ENCODE results near the gene RNF220.

DNA sequence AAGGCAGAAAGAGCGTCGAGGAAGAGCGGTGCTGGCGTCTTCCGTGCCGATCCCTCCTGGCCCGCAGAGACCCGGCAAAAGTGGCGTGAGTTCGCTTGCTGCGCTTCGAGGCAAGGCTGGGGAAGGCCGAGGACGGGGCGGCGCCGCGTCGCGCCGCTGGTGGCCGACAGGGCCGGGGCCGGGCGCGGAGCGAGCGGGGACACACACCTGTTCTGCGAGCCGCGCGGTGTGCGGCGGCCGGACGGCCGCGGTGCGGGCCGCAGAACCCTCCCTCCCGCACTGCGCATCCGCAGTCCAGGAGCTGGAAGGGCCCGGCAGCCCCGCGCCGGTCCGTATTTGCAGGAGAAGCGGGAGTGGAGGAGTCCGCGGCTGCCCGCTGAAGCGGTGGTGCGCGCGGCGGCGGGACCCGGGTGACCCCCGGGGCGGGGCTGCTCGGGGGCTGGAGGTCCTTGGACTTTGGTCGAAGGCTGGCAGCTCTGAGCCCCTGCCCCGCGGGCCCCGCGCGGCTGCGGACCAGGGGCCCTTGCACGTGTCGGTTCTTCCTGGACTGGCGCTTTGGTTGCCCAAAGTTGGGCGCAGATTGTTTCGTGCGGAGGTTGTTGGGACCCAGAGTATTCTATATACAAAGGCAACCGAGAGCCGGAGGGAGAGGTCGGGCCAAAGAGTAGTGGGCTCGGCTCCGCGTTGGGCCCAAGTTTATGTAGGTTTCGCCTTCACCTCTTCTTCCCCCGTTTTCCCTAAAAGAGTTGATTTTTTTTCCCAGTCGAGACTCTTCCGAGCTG lies 2.6 kb downstream of the RNF220 start:
- TF ChIP-seq, protein P1, sequence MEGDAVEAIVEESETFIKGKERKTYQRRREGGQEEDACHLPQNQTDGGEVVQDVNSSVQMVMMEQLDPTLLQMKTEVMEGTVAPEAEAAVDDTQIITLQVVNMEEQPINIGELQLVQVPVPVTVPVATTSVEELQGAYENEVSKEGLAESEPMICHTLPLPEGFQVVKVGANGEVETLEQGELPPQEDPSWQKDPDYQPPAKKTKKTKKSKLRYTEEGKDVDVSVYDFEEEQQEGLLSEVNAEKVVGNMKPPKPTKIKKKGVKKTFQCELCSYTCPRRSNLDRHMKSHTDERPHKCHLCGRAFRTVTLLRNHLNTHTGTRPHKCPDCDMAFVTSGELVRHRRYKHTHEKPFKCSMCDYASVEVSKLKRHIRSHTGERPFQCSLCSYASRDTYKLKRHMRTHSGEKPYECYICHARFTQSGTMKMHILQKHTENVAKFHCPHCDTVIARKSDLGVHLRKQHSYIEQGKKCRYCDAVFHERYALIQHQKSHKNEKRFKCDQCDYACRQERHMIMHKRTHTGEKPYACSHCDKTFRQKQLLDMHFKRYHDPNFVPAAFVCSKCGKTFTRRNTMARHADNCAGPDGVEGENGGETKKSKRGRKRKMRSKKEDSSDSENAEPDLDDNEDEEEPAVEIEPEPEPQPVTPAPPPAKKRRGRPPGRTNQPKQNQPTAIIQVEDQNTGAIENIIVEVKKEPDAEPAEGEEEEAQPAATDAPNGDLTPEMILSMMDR (IDR thresholded peaks at IDR 0.05): no peak
- TF ChIP-seq POLR2A (IDR thresholded peaks at IDR 0.05): no peak

Data from heart left ventricle (tissue), 13 donors.